Measurements from ENCODE around the gene MUC6.

- TF ChIP-seq POLR2A (IDR thresholded peaks at IDR 0.05; ENCODE audit: low read length) (no peak), GATA1 (IDR thresholded peaks at IDR 0.05; ENCODE audit: low read depth, low read length) (no peak)
Observed at GRCh38 chr11:1041471-1041870, 5.0 kb upstream of the MUC6 start.
